ENCODE measurements around the gene ERI3. TPM values are rescaled to one million over a fixed set of nuclear protein-coding genes. Genes with fewer than 3 reads are reported as not detected.
A peak's percentile ranks its signal among the peaks of the same experiment; 100 is the strongest.

The ERI3 gene
- polyA plus RNA-seq, 3 donors: 26.4 to 35.0 (median 26.6) TPM

- H3K27ac ChIP-seq (ENCODE audit: low read depth in 1 of 2, low read length in 2 of 2): no peak overlapping the region
Observed at GRCh38 chr1:44242746-44243145, 112.3 kb downstream of the ERI3 start.

GRCh38 chr1:44240802-44241671 is 114.0 kb downstream of the ERI3 start:
- no peak overlapping the region for H3K4me2 ChIP-seq (replicated peaks; ENCODE audit: extremely low read depth, low read length, poor library complexity, severe bottlenecking)
- Mint-ChIP-seq H3K9me3 (peaks cover 0 to 2% (median 0%) of the 10 kb centered on the region in 7 donors), H3K36me3 (peaks cover 31 to 37% of the 10 kb centered on the region in 2 donors), H3K4me3 (no peak overlapping the region), H3K27me3 (ENCODE audit: low read depth in 3 of 3) (peaks cover 0 to 2% (median 0%) of the 10 kb centered on the region in 3 donors), H3K4me1 (peaks cover 20% of the 10 kb centered on the region), H3K27ac (peak overlapping the region in 3 of 7 donors; percentile 27 to 48 (median 27))
- no peak overlapping the region for H3K27ac ChIP-seq (ENCODE audit: low read depth in 1 of 2, low read length in 2 of 2)
- no peak for DNase-seq
- no peak overlapping the region for H3K9ac ChIP-seq (ENCODE audit: insufficient read depth, low read length, poor library complexity, severe bottlenecking)
- TF ChIP-seq CTCF (IDR thresholded peaks at IDR 0.05): no peak
- no peaks in the 10 kb centered on the region for H3K27me3 ChIP-seq (ENCODE audit: control insufficient read depth in 2 of 2, insufficient read depth in 2 of 2, low read length in 2 of 2)
- peaks cover 17% of the 10 kb centered on the region in 2 donors for H3K4me1 ChIP-seq (ENCODE audit: control insufficient read depth in 1 of 2, insufficient read depth in 2 of 2, low read length in 2 of 2)
- H3K4me3 ChIP-seq (replicated peaks in 1 of 3; ENCODE audit: low read depth in 2 of 3, low read length in 3 of 3): no peak overlapping the region
- intact Hi-C loops (cut with micrococcal nuclease): no loop called here
- H3K9me3 ChIP-seq (replicated peaks in 1 of 2; ENCODE audit: control insufficient read depth in 1 of 2, insufficient read depth in 1 of 2, low read length in 2 of 2): no peaks in the 10 kb centered on the region
- H4K20me1 ChIP-seq (ENCODE audit: insufficient read depth, low read length): no peaks in the 10 kb centered on the region
- peaks cover 0 to 11% of the 10 kb centered on the region in 2 donors for H3K36me3 ChIP-seq (replicated peaks in 1 of 2; ENCODE audit: control insufficient read depth in 1 of 2, insufficient read depth in 2 of 2, low read length in 2 of 2)
- no peak overlapping the region for H2AFZ ChIP-seq (ENCODE audit: insufficient read depth, low read depth, low read length, poor library complexity, severe bottlenecking)
- 98% methylated on average over 8 of the region's 9 CpGs for WGBS (ENCODE audit: insufficient coverage)
- no peaks in the 10 kb centered on the region for H3K79me2 ChIP-seq (ENCODE audit: insufficient read depth, low read length)

More at GRCh38 chr1:44242746-44243145, 112.3 kb downstream of the ERI3 start:
- no peak for TF ChIP-seq CTCF (IDR thresholded peaks at IDR 0.05)
- Histone ChIP-seq H3K4me3 (replicated peaks in 1 of 3; ENCODE audit: low read depth in 2 of 3, low read length in 3 of 3) (no peak overlapping the region), H3K9ac (ENCODE audit: insufficient read depth, low read length, poor library complexity, severe bottlenecking) (no peak overlapping the region), H3K27me3 (ENCODE audit: control insufficient read depth in 2 of 2, insufficient read depth in 2 of 2, low read length in 2 of 2) (no peaks in the 10 kb centered on the region), H3K36me3 (replicated peaks in 1 of 2; ENCODE audit: control insufficient read depth in 1 of 2, insufficient read depth in 2 of 2, low read length in 2 of 2) (peaks cover 0 to 11% of the 10 kb centered on the region in 2 donors), H2AFZ (ENCODE audit: insufficient read depth, low read depth, low read length, poor library complexity, severe bottlenecking) (no peak overlapping the region), H3K4me1 (ENCODE audit: control insufficient read depth in 1 of 2, insufficient read depth in 2 of 2, low read length in 2 of 2) (peaks cover 17 to 20% of the 10 kb centered on the region in 2 donors), H4K20me1 (ENCODE audit: insufficient read depth, low read length) (no peaks in the 10 kb centered on the region), H3K4me2 (replicated peaks; ENCODE audit: extremely low read depth, low read length, poor library complexity, severe bottlenecking) (no peak overlapping the region), H3K9me3 (replicated peaks in 1 of 2; ENCODE audit: control insufficient read depth in 1 of 2, insufficient read depth in 1 of 2, low read length in 2 of 2) (no peaks in the 10 kb centered on the region), H3K79me2 (ENCODE audit: insufficient read depth, low read length) (no peaks in the 10 kb centered on the region)
- Mint-ChIP-seq H3K4me3 (no peak overlapping the region), H3K4me1 (peaks cover 24% of the 10 kb centered on the region), H3K9me3 (peaks cover 0 to 1% (median 0%) of the 10 kb centered on the region in 7 donors), H3K27ac (no peak overlapping the region), H3K27me3 (ENCODE audit: low read depth in 3 of 3) (peaks cover 0 to 2% (median 0%) of the 10 kb centered on the region in 3 donors), H3K36me3 (peaks cover 33 to 38% of the 10 kb centered on the region in 2 donors)
- 91% methylated on average over 16 of the region's 16 CpGs for WGBS (ENCODE audit: insufficient coverage)
- intact Hi-C loops (cut with micrococcal nuclease): no loop called here
- no peak for DNase-seq
